ENCODE results near the gene CHN2.

CHN2 gene

DNA sequence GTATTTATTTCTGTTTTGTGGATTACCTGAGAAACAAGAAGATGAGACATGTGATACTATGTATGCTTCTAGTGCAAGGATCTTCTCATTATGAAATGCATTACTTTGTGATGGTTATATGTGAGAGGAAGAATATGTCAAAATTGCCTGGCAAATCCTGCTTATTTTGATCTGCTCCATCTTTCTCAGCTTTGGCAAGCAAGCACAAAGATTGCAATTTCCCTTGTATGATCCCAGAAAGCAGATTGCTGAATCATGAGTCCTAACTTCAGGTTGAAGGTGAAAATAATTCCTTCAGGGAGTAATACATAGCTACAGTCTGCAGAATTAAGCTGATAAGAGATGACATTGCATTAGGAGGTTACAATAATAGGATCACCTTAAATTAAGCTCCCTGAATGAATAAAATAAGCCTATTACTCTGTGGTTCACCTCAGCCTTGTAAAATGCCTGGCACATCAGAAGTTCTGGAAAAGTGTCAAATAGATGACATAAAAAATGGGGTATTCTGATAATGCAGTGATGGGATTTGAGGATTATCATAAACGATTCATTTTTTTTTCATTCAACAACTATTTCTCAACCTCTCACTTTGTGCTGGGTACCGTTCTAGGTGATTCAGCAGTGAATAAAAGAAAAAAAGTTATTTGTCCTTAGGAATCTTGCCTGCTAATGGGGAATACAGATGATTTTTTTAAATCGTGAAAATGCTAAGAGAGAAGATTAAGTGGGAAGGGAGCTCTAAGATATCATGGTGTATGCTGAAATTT, 120.7 kb downstream of the CHN2 start:
- no peak for DNase-seq

- DNase-seq, result no peak
Observed at GRCh38 chr7:29315892-29316270, 121.3 kb downstream of the CHN2 start.

- no peak for DNase-seq
Observed at GRCh38 chr7:29316926-29317325, 122.4 kb downstream of the CHN2 start.

DNA sequence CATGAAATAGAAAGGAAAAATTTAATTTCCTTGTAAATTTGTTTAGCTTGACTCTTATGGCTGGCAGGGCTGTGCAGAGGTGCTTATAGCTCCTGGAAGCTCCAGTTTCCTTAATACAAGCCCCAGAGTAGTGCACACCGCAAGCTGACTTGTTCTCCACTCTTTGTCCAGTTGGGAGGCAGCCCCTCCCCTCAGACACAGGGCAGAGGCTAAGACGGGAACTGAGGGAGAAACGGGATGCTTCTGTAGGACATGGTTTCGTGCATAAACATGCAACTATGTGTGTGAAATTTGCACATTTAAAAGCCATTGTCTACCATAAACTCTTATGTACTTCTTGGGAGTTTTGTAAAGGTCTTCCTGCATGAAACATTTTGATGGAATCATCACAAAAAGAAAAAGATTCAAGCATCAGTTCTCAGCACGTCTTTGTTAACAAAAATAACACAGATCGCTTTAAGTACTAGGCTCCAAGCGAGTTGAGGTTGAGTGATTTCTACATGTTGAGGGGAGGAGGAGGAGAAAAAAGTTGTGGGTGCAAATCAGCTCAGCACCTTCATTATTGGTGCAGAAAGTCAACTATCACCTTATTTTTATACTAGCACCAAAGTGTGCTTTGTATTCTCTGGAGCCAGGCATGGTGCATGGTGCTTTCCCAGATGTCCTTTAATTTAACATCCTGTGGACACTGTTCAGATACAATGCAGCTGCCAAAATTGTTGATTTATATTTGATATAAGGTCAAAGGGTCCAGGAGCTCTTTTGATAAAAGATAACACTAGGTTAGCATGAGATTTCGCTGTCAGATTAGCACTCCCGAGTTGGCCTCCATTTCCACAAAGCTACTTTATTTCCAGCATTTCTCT, 124.5 kb downstream of the CHN2 start:
- no peak for DNase-seq

DNA sequence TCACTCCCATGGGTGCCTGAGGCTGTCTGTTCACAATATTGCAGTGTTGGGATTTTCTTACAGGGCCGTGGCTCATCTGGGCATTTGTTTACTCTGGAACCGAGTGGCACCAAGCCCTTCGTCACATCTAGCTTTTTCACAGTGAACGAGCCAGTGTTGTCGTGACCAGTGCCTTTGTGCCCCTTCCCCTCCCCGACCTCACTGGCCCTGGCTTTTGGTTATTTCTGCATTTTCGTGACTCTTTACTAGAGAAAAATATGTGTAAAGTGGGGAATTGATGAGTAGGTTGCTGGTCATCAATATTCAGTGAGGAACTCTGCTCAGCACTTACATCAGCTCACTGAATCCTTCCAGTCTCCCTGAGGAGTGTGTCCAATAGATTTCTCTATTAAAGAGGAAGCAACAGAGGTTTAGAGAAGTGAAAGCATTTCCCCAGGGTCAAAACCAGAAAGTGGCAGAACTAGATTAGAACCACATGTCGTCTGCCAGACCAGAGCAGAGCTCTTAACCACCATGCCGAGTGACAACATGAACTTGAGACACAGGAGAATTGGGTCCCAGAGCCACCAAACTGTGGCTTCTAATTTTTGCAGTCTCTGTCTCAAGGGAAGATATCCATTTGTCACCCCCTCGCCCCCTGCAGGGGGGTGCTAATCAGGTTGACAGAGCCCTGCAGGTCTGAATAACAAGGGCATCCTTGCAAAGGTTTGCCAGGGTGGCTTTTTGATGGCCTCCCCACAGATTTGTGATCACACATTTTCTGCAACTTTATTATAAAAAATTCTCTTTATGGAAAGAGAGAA, 125.3 kb downstream of the CHN2 start:
- DNase-seq, result no peak

- DNase-seq, result no peak
Observed at GRCh38 chr7:29320577-29320976, 126.0 kb downstream of the CHN2 start.

DNA sequence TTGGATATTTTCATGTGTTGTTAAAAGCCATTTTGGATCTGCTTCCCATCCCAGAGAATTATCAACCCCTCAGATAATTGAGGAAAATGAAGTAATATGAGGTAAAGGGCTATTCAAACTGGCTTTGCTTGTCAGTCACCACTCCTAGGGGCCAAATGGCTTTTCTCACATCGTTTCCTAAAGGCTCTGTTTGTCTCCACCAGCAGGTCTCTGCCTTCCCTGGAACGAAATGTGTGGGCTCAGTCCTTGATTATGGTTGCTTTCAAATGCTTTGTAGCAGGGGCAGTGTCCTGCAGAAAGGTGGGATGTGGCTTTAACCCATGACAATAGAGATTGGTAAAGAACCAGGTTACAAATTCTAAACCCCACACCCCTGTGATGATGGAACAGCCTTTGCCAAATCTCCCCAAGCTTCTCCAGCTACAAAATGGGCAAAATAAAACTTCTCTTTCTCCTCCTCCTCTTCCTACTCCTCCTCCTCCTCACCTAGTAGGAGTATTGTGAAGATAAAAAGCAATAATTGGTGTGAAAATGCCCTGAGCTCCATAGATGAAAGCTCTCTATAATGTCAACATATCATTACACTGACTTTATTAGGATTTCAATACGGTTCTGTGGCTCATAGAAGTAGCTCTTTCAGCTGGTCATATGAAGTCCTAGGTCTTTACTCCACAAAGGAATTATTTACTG, 127.6 kb downstream of the CHN2 start:
- DNase-seq, result no peak

DNA sequence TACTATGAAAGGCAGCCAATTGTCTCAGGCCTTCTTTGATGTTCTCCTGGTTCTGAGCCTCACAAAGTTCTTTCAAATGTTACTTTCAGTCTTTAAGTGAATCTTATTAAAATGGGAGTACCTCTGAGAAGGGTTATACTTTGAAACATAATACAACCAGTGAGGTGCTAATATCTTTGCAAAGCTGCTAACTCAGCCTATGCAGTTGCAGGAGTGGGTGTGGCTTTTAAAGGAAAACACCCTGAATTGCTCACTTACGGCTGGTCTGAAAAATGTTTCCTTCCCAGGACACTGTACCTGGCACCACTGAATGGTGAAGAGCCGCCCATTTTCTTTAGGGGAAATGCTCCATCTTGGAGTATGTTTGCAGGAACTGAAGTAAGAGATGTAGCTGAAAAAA, 130.9 kb downstream of the CHN2 start:
- DNase-seq, result no peak

- DNase-seq, result no peak
Observed at GRCh38 chr7:29326864-29327263, 132.3 kb downstream of the CHN2 start.

GRCh38 chr7:29327455-29327854, 132.9 kb downstream of the CHN2 start:
- DNase-seq, result no peak

GRCh38 chr7:29328045-29328444, 133.5 kb downstream of the CHN2 start:
- no peak for DNase-seq

DNA sequence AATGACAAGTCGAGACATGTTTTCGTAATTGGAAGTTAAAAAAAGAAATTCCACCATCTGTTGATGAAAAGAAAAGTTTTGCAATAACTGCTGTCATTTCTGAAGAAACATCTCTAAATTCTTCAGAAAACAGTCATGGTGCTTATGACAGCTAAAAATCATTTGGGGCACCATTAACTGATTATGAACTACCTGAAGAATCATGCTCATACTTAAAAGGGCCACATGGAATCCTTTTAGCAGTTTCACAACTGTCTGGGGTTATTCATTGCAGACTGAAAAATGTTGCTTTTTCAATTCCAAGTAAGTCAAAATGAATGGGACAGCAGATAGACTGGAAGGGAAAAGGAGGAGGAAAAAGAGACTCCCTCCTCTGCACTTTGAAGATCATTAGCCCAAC, 134.2 kb downstream of the CHN2 start:
- DNase-seq, result no peak

DNA sequence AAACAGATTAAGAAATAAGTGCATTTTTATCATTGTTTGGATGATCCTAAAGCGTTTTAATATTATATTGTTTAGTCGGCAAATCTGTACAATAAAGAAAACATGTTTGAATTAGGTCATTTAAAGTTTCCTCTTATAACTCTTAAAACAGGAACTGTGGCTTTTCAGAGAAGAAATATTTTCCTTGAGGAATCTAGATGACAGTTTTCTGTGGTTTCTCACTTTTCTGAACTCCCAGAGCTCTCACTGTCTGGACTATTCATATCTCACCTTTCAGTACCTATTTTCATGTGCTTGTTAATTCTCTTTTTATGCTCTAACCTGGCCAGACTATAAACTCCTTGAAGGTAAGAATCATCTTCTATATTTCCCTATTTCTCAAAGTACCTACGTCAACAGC, 135.1 kb downstream of the CHN2 start:
- DNase-seq, result no peak

GRCh38 chr7:29330136-29330535, 135.6 kb downstream of the CHN2 start:
- DNase-seq, result no peak

GRCh38 chr7:29331163-29331562, 136.6 kb downstream of the CHN2 start:
- no peak for DNase-seq

DNA sequence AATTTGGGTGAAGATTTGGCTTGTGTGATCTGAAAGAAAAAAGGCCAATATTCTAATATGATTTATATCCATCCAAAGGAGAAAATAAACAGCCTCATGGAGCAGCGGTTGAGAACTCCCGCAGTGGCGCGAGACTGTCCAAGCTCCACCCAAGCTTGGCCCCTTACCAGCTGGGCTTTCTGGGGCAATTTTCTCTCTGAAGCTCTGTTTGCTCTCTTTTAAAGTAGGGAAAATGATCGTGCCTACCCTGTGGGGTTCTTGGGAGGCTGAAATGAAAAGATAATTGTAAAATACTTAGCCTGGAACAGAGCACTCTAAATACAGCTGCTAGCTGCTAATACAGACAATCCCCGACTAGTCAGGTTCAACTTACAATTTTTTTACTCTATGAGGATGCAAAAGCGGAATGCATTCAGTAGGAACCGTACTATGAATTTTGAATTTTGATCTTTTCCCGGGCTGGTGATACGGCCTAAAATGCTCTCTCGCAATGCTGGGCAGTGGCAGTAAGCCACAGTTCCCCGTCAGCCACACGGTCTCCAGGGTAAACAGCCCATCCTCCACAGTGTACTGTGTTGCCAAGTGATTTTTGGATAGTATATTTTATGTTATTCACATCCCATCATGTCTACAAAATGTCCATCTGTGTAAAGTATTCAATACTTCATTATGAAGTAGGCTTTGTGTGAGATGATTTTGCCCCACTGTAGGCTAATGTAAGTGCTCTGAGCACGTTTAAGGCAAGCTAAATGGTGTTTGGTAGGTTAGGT, 137.7 kb downstream of the CHN2 start:
- no peak for DNase-seq

- no peak for DNase-seq
Observed at GRCh38 chr7:29332875-29333855, 138.6 kb downstream of the CHN2 start.

DNA sequence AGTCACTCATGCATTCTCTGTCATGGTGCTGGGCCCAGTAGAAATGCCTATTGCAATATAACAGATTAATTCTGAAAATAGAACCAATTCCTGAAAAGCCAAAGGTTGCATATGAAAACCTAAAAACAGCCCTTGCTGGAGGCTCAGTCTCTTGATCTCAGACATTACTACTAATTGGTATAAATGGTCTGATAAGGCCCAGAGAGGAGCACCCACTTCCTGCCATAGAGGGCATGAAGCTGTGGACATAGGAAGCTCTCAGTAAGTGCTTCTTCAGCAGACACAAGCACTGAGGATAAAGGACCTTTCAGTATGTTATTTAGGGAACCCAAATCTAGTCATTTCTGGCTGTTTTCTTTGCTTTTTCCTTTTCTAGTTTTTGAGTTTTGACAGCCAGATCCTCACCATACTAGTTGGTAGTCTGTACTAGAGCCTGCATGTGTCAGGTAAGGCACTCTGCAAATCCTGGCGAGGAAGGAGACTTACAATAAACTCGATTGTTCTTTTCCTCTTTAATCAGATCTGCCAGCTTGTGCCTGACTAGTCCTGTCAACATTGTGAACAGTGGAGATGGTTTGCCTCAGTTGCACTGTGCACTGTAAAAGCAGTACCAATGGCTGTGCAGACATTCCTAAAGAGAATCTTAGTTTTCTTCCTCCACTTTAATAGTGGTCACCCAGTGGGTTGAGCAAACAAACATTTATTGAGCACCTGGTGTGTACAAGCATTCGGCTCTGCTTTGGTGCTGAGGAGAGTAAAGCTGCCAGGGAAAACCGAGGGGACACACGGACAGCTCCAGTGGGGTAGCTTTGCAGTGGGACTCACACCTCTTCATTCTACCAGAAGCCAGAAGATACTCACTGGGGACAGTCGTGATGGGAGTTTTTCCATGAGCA, 140.9 kb downstream of the CHN2 start:
- no peak for DNase-seq

GRCh38 chr7:29337546-29338116, 143.1 kb downstream of the CHN2 start:
- peak; percentile 25 for DNase-seq
